ENCODE results near the gene TTC7B. TPM values are rescaled to one million over a fixed set of nuclear protein-coding genes. Genes with fewer than 3 reads are reported as not detected.

Gene TTC7B
- total RNA-seq, 1 donor from 2014 or later = 40.3 TPM

DNA sequence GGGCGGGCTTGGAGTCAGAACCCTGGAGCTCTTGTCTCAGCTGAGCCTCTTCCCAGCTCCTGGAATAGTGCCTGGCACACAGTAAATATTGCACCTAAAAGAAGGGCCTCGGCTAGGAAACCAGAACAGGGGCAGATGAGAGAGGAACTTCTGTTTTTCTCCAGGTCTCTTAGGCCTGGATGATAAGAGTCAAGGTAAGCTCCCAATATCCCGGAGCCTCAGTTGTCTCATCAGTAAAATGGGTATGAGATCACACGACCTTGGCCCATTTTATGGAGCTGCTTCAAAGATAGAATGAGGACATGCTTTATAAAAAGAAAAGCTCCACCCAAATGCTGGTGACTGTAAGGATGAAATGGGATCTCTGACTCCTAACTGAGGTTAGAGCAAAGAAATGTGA, 202.2 kb downstream of the TTC7B start:
- TF ChIP-seq, protein P1, sequence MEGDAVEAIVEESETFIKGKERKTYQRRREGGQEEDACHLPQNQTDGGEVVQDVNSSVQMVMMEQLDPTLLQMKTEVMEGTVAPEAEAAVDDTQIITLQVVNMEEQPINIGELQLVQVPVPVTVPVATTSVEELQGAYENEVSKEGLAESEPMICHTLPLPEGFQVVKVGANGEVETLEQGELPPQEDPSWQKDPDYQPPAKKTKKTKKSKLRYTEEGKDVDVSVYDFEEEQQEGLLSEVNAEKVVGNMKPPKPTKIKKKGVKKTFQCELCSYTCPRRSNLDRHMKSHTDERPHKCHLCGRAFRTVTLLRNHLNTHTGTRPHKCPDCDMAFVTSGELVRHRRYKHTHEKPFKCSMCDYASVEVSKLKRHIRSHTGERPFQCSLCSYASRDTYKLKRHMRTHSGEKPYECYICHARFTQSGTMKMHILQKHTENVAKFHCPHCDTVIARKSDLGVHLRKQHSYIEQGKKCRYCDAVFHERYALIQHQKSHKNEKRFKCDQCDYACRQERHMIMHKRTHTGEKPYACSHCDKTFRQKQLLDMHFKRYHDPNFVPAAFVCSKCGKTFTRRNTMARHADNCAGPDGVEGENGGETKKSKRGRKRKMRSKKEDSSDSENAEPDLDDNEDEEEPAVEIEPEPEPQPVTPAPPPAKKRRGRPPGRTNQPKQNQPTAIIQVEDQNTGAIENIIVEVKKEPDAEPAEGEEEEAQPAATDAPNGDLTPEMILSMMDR (IDR thresholded peaks at IDR 0.05) = no peak
- Mint-ChIP-seq H3K27me3 (ENCODE audit: low read depth) (no peaks in the 10 kb centered on the region), H3K4me1 (ENCODE audit: low read depth) (peaks cover 17% of the 10 kb centered on the region), H3K27ac (ENCODE audit: unreplicated experiment) (no peak overlapping the region), H3K9me3 (ENCODE audit: low read depth) (no peaks in the 10 kb centered on the region), H3K36me3 (ENCODE audit: low read depth) (peaks cover 12% of the 10 kb centered on the region), H3K4me3 (ENCODE audit: unreplicated experiment) (no peak overlapping the region)
- DNase-seq (ENCODE audit: low spot score) = no peak

DNA sequence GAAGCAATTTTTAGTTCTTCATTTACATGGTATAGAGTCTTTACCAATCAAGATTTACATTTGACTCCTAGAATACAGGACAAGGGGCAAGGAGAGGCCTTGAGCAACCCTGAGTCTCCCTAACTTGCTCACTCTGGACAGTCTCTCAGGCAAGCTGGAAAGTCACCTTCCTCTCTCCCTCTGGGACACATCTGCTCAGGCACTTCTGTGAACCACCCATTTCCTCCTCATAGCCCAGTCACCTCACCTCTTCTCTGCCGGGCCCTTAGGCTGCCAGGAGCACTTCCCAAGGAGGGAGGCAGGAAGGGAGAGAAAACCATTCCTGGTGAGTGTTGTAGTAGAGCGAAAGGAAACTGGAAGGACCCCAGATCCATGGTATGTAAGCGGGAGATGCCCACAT, 202.8 kb downstream of the TTC7B start:
- H3K4me3 Mint-ChIP-seq (ENCODE audit: unreplicated experiment) = no peak overlapping the region
- no peaks in the 10 kb centered on the region for H3K27me3 Mint-ChIP-seq (ENCODE audit: low read depth)
- H3K4me1 Mint-ChIP-seq (ENCODE audit: low read depth) = peaks cover 17% of the 10 kb centered on the region
- no peaks in the 10 kb centered on the region for H3K9me3 Mint-ChIP-seq (ENCODE audit: low read depth)
- DNase-seq (ENCODE audit: low spot score) = no peak
- TF ChIP-seq, protein P1 (IDR thresholded peaks at IDR 0.05) = no peak
- no peak overlapping the region for H3K27ac Mint-ChIP-seq (ENCODE audit: unreplicated experiment)
- H3K36me3 Mint-ChIP-seq (ENCODE audit: low read depth) = peaks cover 12% of the 10 kb centered on the region

- Mint-ChIP-seq H3K36me3 (ENCODE audit: low read depth) (peaks cover 12% of the 10 kb centered on the region), H3K27me3 (ENCODE audit: low read depth) (no peaks in the 10 kb centered on the region), H3K27ac (ENCODE audit: unreplicated experiment) (no peak overlapping the region), H3K9me3 (ENCODE audit: low read depth) (no peaks in the 10 kb centered on the region), H3K4me1 (ENCODE audit: low read depth) (peaks cover 17% of the 10 kb centered on the region), H3K4me3 (ENCODE audit: unreplicated experiment) (no peak overlapping the region)
- DNase-seq (ENCODE audit: low spot score) = no peak
- TF ChIP-seq, protein P1 (IDR thresholded peaks at IDR 0.05) = no peak
Observed at GRCh38 chr14:90612801-90613200, 203.4 kb downstream of the TTC7B start.

- DNase-seq (ENCODE audit: low spot score) = no peak
- Mint-ChIP-seq H3K4me1 (ENCODE audit: low read depth) (peaks cover 16% of the 10 kb centered on the region), H3K27ac (ENCODE audit: unreplicated experiment) (no peak overlapping the region)
Observed at GRCh38 chr14:90611936-90612335, 204.3 kb downstream of the TTC7B start.

GRCh38 chr14:90611501-90611900, 204.7 kb downstream of the TTC7B start:
- Mint-ChIP-seq H3K4me1 (ENCODE audit: low read depth) (peaks cover 13% of the 10 kb centered on the region), H3K9me3 (ENCODE audit: low read depth) (no peaks in the 10 kb centered on the region)

More at GRCh38 chr14:90611936-90612335, 204.3 kb downstream of the TTC7B start:
- Mint-ChIP-seq H3K27me3 (ENCODE audit: low read depth) (no peaks in the 10 kb centered on the region), H3K4me3 (ENCODE audit: unreplicated experiment) (no peak overlapping the region), H3K36me3 (ENCODE audit: low read depth) (peaks cover 12% of the 10 kb centered on the region), H3K9me3 (ENCODE audit: low read depth) (no peaks in the 10 kb centered on the region)
- TF ChIP-seq, protein P1 (IDR thresholded peaks at IDR 0.05) = no peak

More at GRCh38 chr14:90611501-90611900, 204.7 kb downstream of the TTC7B start:
- peaks cover 12% of the 10 kb centered on the region for H3K36me3 Mint-ChIP-seq (ENCODE audit: low read depth)
- H3K4me3 Mint-ChIP-seq (ENCODE audit: unreplicated experiment) = no peak overlapping the region
- TF ChIP-seq, protein P1 (IDR thresholded peaks at IDR 0.05) = no peak
- H3K27me3 Mint-ChIP-seq (ENCODE audit: low read depth) = no peaks in the 10 kb centered on the region
- DNase-seq (ENCODE audit: low spot score) = no peak
- no peak overlapping the region for H3K27ac Mint-ChIP-seq (ENCODE audit: unreplicated experiment)
